Adipocyte (in vitro differentiated cells): ENCODE measurements around the gene GLRX5.

Source experiments
- DNase-seq: peaks from one replicate; pipeline ENCODE4 v3.0.0-alpha.2; 2015; ENCODE audit warnings: low read depth
- H3K27me3 ChIP-seq: replicated peaks from 2 replicates; pipeline ENCODE4 v1.7.0; 2013; ENCODE audit warnings: mild to moderate bottlenecking, low read length, moderate library complexity; ENCODE audit not compliant: control insufficient read depth, insufficient read depth
- H3K36me3 ChIP-seq: 2 replicates; pipeline ENCODE4 v1.7.0; 2013; ENCODE audit warnings: low read length, mild to moderate bottlenecking, moderate library complexity; ENCODE audit not compliant: control insufficient read depth, insufficient read depth, severe bottlenecking
- H3K4me1 ChIP-seq: 2 replicates; pipeline ENCODE4 v1.7.0; 2013; ENCODE audit warnings: mild to moderate bottlenecking, low read length, moderate library complexity; ENCODE audit not compliant: control insufficient read depth, insufficient read depth
- H3K4me3 ChIP-seq: 2 replicates; pipeline ENCODE4 v1.7.0; 2013; ENCODE audit warnings: mild to moderate bottlenecking, low read length, moderate library complexity
- H3K9ac ChIP-seq: 2 replicates; pipeline ENCODE4 v1.7.0; 2013; ENCODE audit warnings: mild to moderate bottlenecking, low read length, moderate library complexity
- H3K9me3 ChIP-seq: 2 replicates; pipeline ENCODE4 v1.7.0; 2013; ENCODE audit warnings: mild to moderate bottlenecking, low read length, moderate library complexity; ENCODE audit not compliant: control insufficient read depth

The GLRX5 gene

DNA sequence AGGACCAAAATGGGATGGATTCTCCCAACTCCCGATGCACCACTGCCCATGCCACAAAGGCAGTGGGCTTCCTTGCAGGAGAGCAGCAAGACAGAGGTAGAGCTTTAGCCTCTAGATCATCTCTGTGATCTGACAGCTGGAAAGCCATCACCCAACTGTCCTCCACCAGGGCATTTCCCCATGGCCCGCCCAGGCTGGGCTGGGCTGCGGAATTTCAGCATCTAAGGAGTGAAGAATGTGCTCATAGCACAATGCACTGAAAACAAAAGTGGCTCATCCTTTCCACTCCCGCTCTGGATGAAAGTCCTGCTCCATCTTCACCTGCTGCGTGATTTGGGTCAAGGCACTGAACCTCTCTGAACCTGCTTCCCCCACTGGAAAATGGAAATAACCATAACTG, 24.0 kb upstream of the GLRX5 start:
- Histone ChIP-seq H3K9me3 (no peaks in the 10 kb centered on the region), H3K9ac (peak overlapping the region; percentile 17), H3K36me3 (peaks cover 17% of the 10 kb centered on the region), H3K27me3 (no peaks in the 10 kb centered on the region), H3K4me1 (peaks cover 67% of the 10 kb centered on the region), H3K4me3 (peak overlapping the region; percentile 15)
- no peak for DNase-seq

DNA sequence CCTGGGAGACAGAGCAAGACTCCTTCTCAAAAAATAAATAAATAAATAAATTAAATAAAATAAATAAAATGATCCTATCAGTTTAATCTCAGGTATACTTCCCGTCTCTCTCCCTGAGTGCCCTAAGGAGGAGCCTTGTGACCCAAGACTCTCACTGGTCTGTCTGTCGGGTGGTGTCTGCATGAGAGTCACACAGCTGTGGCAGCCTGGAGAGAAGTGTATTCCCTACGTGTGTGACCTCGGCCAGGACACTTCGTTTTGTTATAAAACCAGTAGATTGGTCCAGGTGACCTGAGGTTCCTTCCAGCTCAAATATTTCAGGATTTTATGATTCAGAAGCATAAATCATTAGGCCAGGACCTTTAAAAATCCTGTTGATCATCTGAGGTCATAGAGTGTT, 23.2 kb upstream of the GLRX5 start:
- Histone ChIP-seq H3K9ac (no peak overlapping the region), H3K36me3 (peaks cover 10% of the 10 kb centered on the region), H3K4me3 (no peak overlapping the region), H3K27me3 (no peaks in the 10 kb centered on the region), H3K4me1 (peaks cover 67% of the 10 kb centered on the region), H3K9me3 (no peaks in the 10 kb centered on the region)
- DNase-seq, result no peak

DNA sequence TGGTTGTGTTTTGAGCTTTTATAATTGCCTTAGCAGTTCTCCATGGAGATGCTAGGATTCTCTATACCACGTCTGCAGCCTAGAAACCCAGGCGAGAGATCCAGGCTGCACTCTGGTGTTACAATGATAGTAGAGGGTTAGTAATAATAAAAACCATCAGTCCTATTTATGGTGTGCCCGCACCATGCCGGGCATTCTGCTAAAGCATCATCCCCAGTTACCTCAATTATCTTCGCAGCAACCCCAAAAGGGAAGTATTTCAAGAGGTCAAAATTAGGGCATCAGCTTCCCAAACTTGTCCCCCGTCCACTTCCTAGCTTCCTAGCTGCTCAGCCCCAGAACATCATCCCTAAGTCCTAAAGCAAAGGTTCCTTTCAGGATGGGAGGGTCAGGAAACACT, 21.6 kb upstream of the GLRX5 start:
- Histone ChIP-seq H3K36me3 (peaks cover 9% of the 10 kb centered on the region), H3K27me3 (no peaks in the 10 kb centered on the region), H3K4me1 (peaks cover 66% of the 10 kb centered on the region), H3K4me3 (no peak overlapping the region), H3K9ac (no peak overlapping the region), H3K9me3 (no peaks in the 10 kb centered on the region)
- no peak for DNase-seq

- no peak for DNase-seq
- peaks cover 7% of the 10 kb centered on the region for H3K36me3 ChIP-seq
- peak overlapping the region; percentile 89 for H3K9ac ChIP-seq
- H3K9me3 ChIP-seq, result no peaks in the 10 kb centered on the region
- peaks cover 71% of the 10 kb centered on the region for H3K4me1 ChIP-seq
- no peaks in the 10 kb centered on the region for H3K27me3 ChIP-seq
- H3K4me3 ChIP-seq, result peak overlapping the region; percentile 87
Measured at GRCh38 chr14:95514131-95515079, 20.4 kb upstream of the GLRX5 start.

GRCh38 chr14:95515080-95515489, 19.8 kb upstream of the GLRX5 start:
- Histone ChIP-seq H3K9me3 (no peaks in the 10 kb centered on the region), H3K4me3 (peak overlapping the region; percentile 87), H3K9ac (peak overlapping the region; percentile 89), H3K27me3 (no peaks in the 10 kb centered on the region), H3K4me1 (peaks cover 74% of the 10 kb centered on the region), H3K36me3 (no peaks in the 10 kb centered on the region)
- DNase-seq, result peak; percentile 85

- H3K9ac ChIP-seq, result peak overlapping the region; percentile 89
- peak overlapping the region; percentile 87 for H3K4me3 ChIP-seq
- no peaks in the 10 kb centered on the region for H3K36me3 ChIP-seq
- DNase-seq, result peak; percentile 80
- no peaks in the 10 kb centered on the region for H3K27me3 ChIP-seq
- no peaks in the 10 kb centered on the region for H3K9me3 ChIP-seq
- peaks cover 73% of the 10 kb centered on the region for H3K4me1 ChIP-seq
Measured at GRCh38 chr14:95515596-95516552, 19.0 kb upstream of the GLRX5 start.

GRCh38 chr14:95516554-95517181, 18.2 kb upstream of the GLRX5 start, which contains the start of gene SYNE3:
Gene SYNE3 (minus strand): TSS chr14:95516650. CDS start chr14:95475821, 40,829 bp downstream.
- Histone ChIP-seq H3K9ac (peak within 1 kb of the TSS; percentile 89), H3K4me1 (peaks cover 73% of the 10 kb centered on the region), H3K36me3 (no peaks in the 10 kb centered on the region), H3K9me3 (no peaks in the 10 kb centered on the region), H3K27me3 (no peaks in the 10 kb centered on the region), H3K4me3 (peak within 1 kb of the TSS; percentile 87)
- DNase-seq, result peak; percentile 85

DNA sequence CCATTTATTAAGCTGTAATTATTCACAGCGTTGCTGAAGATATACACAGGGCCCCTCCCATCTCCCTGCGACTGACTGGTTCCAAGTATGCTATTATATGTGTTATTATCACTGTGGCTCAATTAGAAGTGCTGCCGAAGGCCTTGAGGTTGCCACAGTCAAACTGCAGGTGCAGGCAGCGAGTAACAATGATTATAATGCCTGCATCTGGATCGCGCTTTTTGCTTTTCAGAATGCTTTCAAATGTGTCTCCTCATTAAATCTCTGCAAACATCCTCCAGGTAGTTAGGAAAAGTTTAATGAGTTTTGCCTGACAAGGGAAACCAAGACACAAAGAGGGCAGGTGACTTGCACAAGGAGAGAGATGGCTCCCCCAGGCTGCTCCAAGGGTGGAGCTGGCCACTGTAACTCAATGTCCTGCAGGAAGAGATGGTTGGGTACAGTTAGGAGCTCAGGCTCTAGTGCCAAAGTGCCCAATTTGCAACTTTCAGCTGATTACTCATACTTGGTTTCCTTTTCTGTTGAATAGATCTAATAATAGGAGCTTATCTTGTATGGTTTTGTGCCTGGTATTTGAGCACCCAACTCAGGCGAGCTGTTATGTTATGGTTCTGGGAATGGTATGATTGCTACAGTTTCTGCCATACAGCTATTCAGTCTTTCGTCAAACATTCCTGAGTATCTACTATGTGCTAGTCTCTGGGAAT, 16.7 kb upstream of the GLRX5 start:
- Histone ChIP-seq H3K36me3 (no peaks in the 10 kb centered on the region), H3K4me3 (no peak overlapping the region), H3K9me3 (no peaks in the 10 kb centered on the region), H3K27me3 (no peaks in the 10 kb centered on the region), H3K4me1 (peaks cover 71% of the 10 kb centered on the region), H3K9ac (peak overlapping the region; percentile 15)
- peak; percentile 47 for DNase-seq

GRCh38 chr14:95519699-95520098, 15.2 kb upstream of the GLRX5 start:
- H3K4me3 ChIP-seq, result peak overlapping the region; percentile 49
- peak; percentile 95 for DNase-seq
- no peaks in the 10 kb centered on the region for H3K9me3 ChIP-seq
- H3K9ac ChIP-seq, result peak overlapping the region; percentile 71
- peaks cover 75% of the 10 kb centered on the region for H3K4me1 ChIP-seq
- H3K27me3 ChIP-seq, result no peaks in the 10 kb centered on the region
- H3K36me3 ChIP-seq, result no peaks in the 10 kb centered on the region

- Histone ChIP-seq H3K27me3 (no peaks in the 10 kb centered on the region), H3K4me3 (peak overlapping the region; percentile 23)
- DNase-seq, result no peak
Measured at GRCh38 chr14:95520346-95520745, 14.5 kb upstream of the GLRX5 start.

More at GRCh38 chr14:95520346-95520745, 14.5 kb upstream of the GLRX5 start:
- Histone ChIP-seq H3K4me1 (peaks cover 75% of the 10 kb centered on the region), H3K9ac (peak overlapping the region; percentile 71), H3K36me3 (no peaks in the 10 kb centered on the region), H3K9me3 (no peaks in the 10 kb centered on the region)
